K562 (cell line): ENCODE results near the gene SH3D19. TPM values are rescaled to one million over a fixed set of nuclear protein-coding genes. Genes with fewer than 3 reads are reported as not detected.

ENCODE experiments used
- ATAC-seq: fragments of 200-7000 bp; cut with Tn5 transposase; 3 replicates; pipeline ENCODE4 v1.9.1; 2020; ENCODE audit warnings: moderate library complexity
- BruUV-seq: library from RNA; stranded (reverse); fragments of 400-500 nt; replicated peaks from 2 replicates; lab custom pipeline; 2021; lab: Mats Ljungman, UMichigan
- CTCF ChIA-PET: fragments of 300-600 bp; formaldehyde crosslinking; extraction: SDS; loops from one replicate; lab custom pipeline; 2021; ENCODE audit warnings: low intra/inter-chr PET ratio; lab: Yijun Ruan, JAX
- POLR2A ChIA-PET: fragments of 300-600, 350-650 bp; sonication (Branson Sonifier 250); formaldehyde crosslinking; extraction: SDS; loops from one replicate; lab custom pipeline; 2021; ENCODE audit warnings: antibody characterized with exemption, inconsistent platforms; lab: Yijun Ruan, JAX
- DNase-seq, 4 experiments: peaks; one replicate each; pipeline versions ENCODE4 v3.0.0 to v3.0.0-alpha.2; 2011 to 2018; ENCODE audit warnings: low spot score in 3 of 4, mixed read lengths in 3 of 4; ENCODE audit errors: extremely low read depth in 1 of 4
- FAIRE-seq: peaks from 2 replicates; lab custom pipeline; 2011; peaks lifted over from hg19 to GRCh38; lab: Jason Lieb, UNC
- H2AFZ ChIP-seq: 2 replicates; pipeline ENCODE4 v1.6.0; 2011; ENCODE audit warnings: low read depth, low read length, control low read depth, inconsistent platforms
- H3K27ac ChIP-seq: fragments of 200-600 bp; 3 replicates; pipeline ENCODE4 v1.8.0; 2011; ENCODE audit warnings: low read depth, mild to moderate bottlenecking, control low read depth, inconsistent platforms, low read length, moderate library complexity, mixed read lengths; ENCODE audit errors: extremely low read depth
- H3K27me3 ChIP-seq, 2 experiments: fragments of 300-600 bp in 1 of 2; 2 replicates in 1 of 2; 3 replicates in 1 of 2; pipeline versions ENCODE4 v1.6.0 to v1.8.0; 2011; ENCODE audit warnings: inconsistent platforms in 2 of 2, low read length in 2 of 2, mild to moderate bottlenecking in 1 of 2, mixed read lengths in 1 of 2, moderate library complexity in 1 of 2; ENCODE audit not compliant: control insufficient read depth in 2 of 2, insufficient read depth in 2 of 2
- H3K36me3 ChIP-seq: fragments of 300-600 bp; 3 replicates; pipeline ENCODE4 v1.8.0; 2011; ENCODE audit warnings: mild to moderate bottlenecking, low read length, inconsistent platforms; ENCODE audit not compliant: control insufficient read depth, insufficient read depth
- H3K4me1 ChIP-seq, 2 experiments: fragments of 200-600 bp in 1 of 2; replicated peaks in 1 of 2; 2 replicates in 1 of 2; 3 replicates in 1 of 2; pipeline versions ENCODE4 v1.5.1 to v1.8.0; 2011; ENCODE audit warnings: inconsistent platforms in 2 of 2, low read length in 2 of 2, mild to moderate bottlenecking in 1 of 2, mixed read lengths in 1 of 2, moderate library complexity in 1 of 2; ENCODE audit not compliant: control insufficient read depth in 2 of 2, insufficient read depth in 2 of 2
- H3K4me2 ChIP-seq: 2 replicates; pipeline ENCODE4 v1.6.1; 2011; ENCODE audit warnings: low read length, control low read depth, inconsistent platforms, mixed read lengths; ENCODE audit not compliant: insufficient read depth
- H3K4me3 ChIP-seq: fragments of 200-600 bp; sonication (generic), shearing (Covaris generic); 2 replicates; pipeline ENCODE4 v1.5.1; 2016; ENCODE audit warnings: control low read depth, inconsistent platforms
- H3K79me2 ChIP-seq: fragments of 200-600 bp; 3 replicates; pipeline ENCODE4 v1.8.0; 2011; ENCODE audit warnings: low read length, inconsistent platforms; ENCODE audit not compliant: control insufficient read depth, insufficient read depth
- H3K9ac ChIP-seq, 2 experiments: 2 replicates each; pipeline versions ENCODE4 v1.6.0 to v1.6.1; 2011; ENCODE audit warnings: low read depth in 2 of 2, low read length in 2 of 2, control low read depth in 1 of 2, inconsistent platforms in 1 of 2, mild to moderate bottlenecking in 1 of 2, mixed read lengths in 1 of 2; ENCODE audit not compliant: insufficient read depth in 1 of 2
- H3K9me1 ChIP-seq: one replicate; pipeline ENCODE4 v1.6.0; 2011; ENCODE audit warnings: inconsistent platforms, mild to moderate bottlenecking, low read length, moderate library complexity; ENCODE audit not compliant: control insufficient read depth, insufficient read depth
- H3K9me3 ChIP-seq: replicated peaks from 2 replicates; pipeline ENCODE4 v1.5.1; 2011; ENCODE audit warnings: low read depth, low read length, inconsistent platforms; ENCODE audit not compliant: control insufficient read depth, insufficient read depth
- H4K20me1 ChIP-seq: replicated peaks from 2 replicates; pipeline ENCODE4 v1.6.1; 2011; ENCODE audit warnings: low read length, inconsistent platforms, mixed read lengths; ENCODE audit not compliant: control insufficient read depth, insufficient read depth
- BRF2 ChIP-seq: IDR thresholded peaks from 3 replicates; pipeline ENCODE4 v1.6.1; 2011; ENCODE audit warnings: borderline replicate concordance, mild to moderate bottlenecking; ENCODE audit not compliant: insufficient read length, insufficient read depth
- KDM4B ChIP-seq, 2 experiments: fragments of 450-650 bp in 1 of 2; sonication (generic) in 1 of 2; IDR thresholded peaks; 2 replicates each; pipeline ENCODE4 v1.6.1; 2016 to 2017; ENCODE audit warnings: borderline replicate concordance in 2 of 2, antibody characterized with exemption in 1 of 2, low read depth in 1 of 2, mild to moderate bottlenecking in 1 of 2
- KDM5B ChIP-seq: fragments of 200-600 bp; sonication (generic); IDR thresholded peaks from 2 replicates; pipeline ENCODE4 v1.6.1; 2012; ENCODE audit warnings: low read depth, mild to moderate bottlenecking, moderate library complexity, low read length, control low read depth, inconsistent platforms; ENCODE audit not compliant: insufficient replicate concordance
- NCOA6 ChIP-seq: fragments of 450-650 bp; IDR thresholded peaks from 2 replicates; pipeline ENCODE4 v1.6.1; 2017; ENCODE audit warnings: mild to moderate bottlenecking
- SFPQ ChIP-seq: fragments of 200-400 bp; formaldehyde crosslinking; IDR thresholded peaks from 2 replicates; pipeline ENCODE4 v1.6.1; 2017; ENCODE audit warnings: mild to moderate bottlenecking, low read depth, low read length, moderate library complexity
- TAF1 ChIP-seq: IDR thresholded peaks from 2 replicates; pipeline ENCODE4 v1.6.1; 2011; ENCODE audit warnings: mild to moderate bottlenecking, low read length, moderate library complexity; ENCODE audit not compliant: insufficient read depth, control insufficient read depth, severe bottlenecking; ENCODE audit errors: extremely low read depth
- YBX1 ChIP-seq: fragments of 450-650 bp; IDR thresholded peaks from 2 replicates; pipeline ENCODE4 v1.7.1; 2016; ENCODE audit warnings: mild to moderate bottlenecking
- ZNF592 ChIP-seq: fragments of 450-650 bp; IDR thresholded peaks from 2 replicates; pipeline ENCODE4 v1.6.1; 2017; ENCODE audit warnings: antibody characterized with exemption, mild to moderate bottlenecking
- WGBS: fragments of 100-300 bp; shearing (Covaris generic); methylation state at CpG from one replicate; pipeline ENCODE4 v1.1.6; 2016; ENCODE audit warnings: low coverage, mixed read lengths; ENCODE audit not compliant: insufficient coverage; ENCODE audit errors: missing lambda C conversion rate; 5-methylcytosine and 5-hydroxymethylcytosine counted together
- in situ Hi-C: fragments of 300-500 bp; cut with MboI; formaldehyde crosslinking; loops from 4 replicates; pipeline ENCODE4 v1.15.0; 2018; ENCODE audit warnings: inconsistent platforms, mixed read lengths
- intact Hi-C: fragments of 100-400 bp; cut with micrococcal nuclease; formaldehyde crosslinking; loops from 2 replicates; pipeline ENCODE4 v1.14.2; 2022
- polyA plus RNA-seq, 8 experiments: library from polyadenylated mRNA; depleted of rRNA in 4 of 8; stranded (reverse) in 5 of 8; unstranded in 3 of 8; fragments of >200 nt; fragmentation: Nextera tagmentation in 2 of 8; fragmentation: Illumina TruSeq in 1 of 8; extraction: Ambion mirVana in 2 of 8; extraction: Trizol in 1 of 8; gene quantifications; 2 replicates each; pipeline versions ENCODE4 v1.2.1 to v1.2.3, GENCODE V29; 2011 to 2014; ENCODE audit warnings: inconsistent platforms in 1 of 8, missing spikeins in 1 of 8
- total RNA-seq, 7 experiments: library from RNA; depleted of rRNA in 6 of 7; stranded (reverse); fragments of >200 nt in 6 of 7; fragmentation: Illumina TruSeq in 2 of 7; extraction: Trizol in 2 of 7; gene quantifications; 2 replicates each; pipeline versions ENCODE4 v1.2.1 to v1.2.3, GENCODE V29; 2011 to 2021; ENCODE audit warnings: low replicate concordance in 1 of 7

The SH3D19 gene
- total and polyA plus RNA-seq, 9 of the 15 experiments (the other 6 are each of a cell fraction or from before 2014, with no cell fraction given), result 0.42 to 2.2 (median 1.1) TPM; not detected in 6

GRCh38 chr4:151259752-151260151, 65.7 kb downstream of the SH3D19 start:
- CTCF ChIA-PET, result no interaction called here
- TF ChIP-seq KDM4B (IDR thresholded peaks at IDR 0.05; ENCODE audit: borderline replicate concordance in 2 of 2, low read depth in 1 of 2) (no peak), ZNF592 (no peak), KDM5B (no peak), BRF2 (no peak), SFPQ (no peak), NCOA6 (no peak), YBX1 (no peak), TAF1 (no peak)
- TF ChIP-seq, all 486 proteins: peak for 0
- H3K4me3 ChIP-seq, result no peak overlapping the region
- no peak overlapping the region for H3K27ac ChIP-seq
- POLR2A ChIA-PET, result no interaction called here
- intact Hi-C loops, result no loop called here
- 5% methylated on average over 1 of the region's 1 CpG for WGBS
- no peaks in the 10 kb centered on the region for H3K9me1 ChIP-seq
- DNase-seq (no peak), FAIRE-seq (no peak), ATAC-seq (no peak)
- H3K4me1 ChIP-seq, result no peaks in the 10 kb centered on the region
- H3K27me3 ChIP-seq, result peaks cover 3 to 10% of the 10 kb centered on the region in 2 experiments; a peak in 2 of 5 replicates
- no peaks in the 10 kb centered on the region for H3K79me2 ChIP-seq
- H3K9ac ChIP-seq, result no peak overlapping the region
- no TSS peak for BruUV-seq
- H3K4me2 ChIP-seq, result no peak overlapping the region
- in situ Hi-C loops, result no loop called here
- H3K9me3 ChIP-seq, result no peaks in the 10 kb centered on the region
- no peaks in the 10 kb centered on the region for H3K36me3 ChIP-seq
- no peaks in the 10 kb centered on the region; the same call in 1 of the 2 replicates for H4K20me1 ChIP-seq
- H2AFZ ChIP-seq, result no peak overlapping the region
